CD4-positive, alpha-beta T cell treated with Interleukin-6 at 100 ng/mL for 8 hours (primary cell): ENCODE measurements around the gene KRT17.
"Not testable (repeated sequence)": the region's sequence is repeated elsewhere in the genome, so short reads cannot be mapped to it uniquely, and the experiment has no call there.

Experiments
- DNase-seq: peaks from one replicate; pipeline ENCODE4 v3.0.0-alpha.2; 2020; ENCODE audit warnings: mixed read lengths, low spot score

KRT17 gene

DNA sequence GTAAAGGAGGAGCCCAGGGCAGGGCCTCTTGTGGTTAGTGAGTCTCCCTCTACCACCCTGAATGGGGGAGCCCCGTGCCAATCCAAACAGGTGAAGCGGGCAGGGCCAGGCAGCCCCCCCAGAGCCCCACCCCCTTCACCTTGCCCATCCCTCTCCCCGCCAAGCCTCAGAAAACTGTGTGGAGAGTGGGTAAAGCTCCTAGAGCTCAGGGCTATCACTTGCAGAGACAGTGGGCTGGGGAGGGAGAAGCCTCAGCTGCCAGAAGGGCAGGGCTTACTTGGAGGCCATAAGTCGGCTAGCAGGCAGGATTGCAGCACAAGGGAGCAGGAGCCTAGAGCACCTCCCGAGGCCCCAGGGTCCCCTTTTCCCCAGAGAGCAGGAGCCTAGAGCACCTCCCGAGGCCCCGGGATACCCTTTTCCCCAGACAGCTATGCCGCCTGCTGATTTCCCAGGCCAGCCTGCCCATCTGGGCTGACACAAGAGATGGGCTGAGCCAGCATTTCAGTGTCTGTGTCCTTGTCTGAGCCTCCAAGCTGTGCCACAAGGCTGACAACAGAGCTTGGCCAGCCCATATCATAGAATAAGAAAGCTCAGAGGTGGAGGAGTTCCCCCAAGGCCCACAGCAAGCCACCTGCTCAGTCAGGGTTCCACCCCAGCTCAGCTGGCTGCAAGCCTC lies 30.9 kb downstream of the KRT17 start:
- DNase-seq, result no peak

DNA sequence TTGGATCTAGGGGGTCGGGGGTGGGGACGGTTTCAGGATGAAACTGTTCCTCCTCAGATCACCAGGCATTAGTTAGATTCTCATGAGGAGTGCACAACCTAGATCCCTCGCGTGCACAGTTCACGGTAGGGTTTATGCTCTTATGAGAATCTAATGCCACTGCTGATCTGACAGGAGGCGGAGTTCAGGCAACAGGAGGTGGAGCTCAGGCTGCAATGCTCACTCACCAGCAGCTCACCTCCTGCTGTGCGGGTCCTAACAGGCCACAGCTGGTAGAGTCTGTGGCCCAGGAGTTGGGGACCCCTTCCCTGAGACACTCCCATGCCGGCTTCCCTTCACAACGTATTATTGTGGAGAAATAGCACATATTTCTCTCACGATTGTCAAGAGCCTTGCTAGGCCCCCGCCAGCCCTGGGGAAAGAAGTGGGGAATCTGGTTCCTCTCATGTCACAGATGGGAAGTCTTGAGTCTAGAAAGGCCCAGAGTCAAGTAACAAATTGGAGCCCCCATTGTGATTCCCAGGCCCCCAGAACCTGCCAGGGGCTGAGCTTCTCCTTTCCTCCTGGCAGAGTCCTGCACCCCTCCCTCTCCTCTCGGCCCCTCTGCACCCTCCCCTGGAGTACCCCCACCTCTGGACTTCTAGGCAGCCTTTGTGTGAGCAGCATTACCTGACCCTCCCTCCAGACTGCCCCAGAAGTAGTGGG lies 31.6 kb downstream of the KRT17 start:
- no peak for DNase-seq

DNA sequence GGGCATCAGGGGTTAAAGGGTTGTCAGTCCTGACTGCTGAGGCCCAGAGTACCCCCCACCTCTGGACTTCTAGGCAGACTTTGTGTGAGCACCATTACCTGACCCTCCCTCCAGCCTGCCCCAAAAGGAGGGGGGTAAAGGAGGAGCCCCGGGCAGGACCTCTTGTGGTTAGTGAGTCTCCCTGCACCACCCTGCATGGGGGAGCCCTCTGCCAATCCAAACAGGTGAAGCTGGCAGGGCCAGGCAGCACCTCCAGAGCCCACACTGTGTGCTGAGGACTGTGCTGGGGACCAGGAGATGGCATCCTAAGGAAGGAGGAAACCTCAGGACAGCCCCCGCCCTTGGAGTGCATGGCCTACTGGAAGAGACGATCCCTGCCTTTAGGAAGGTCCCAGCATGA lies 35.1 kb downstream of the KRT17 start:
- no peak for DNase-seq

DNA sequence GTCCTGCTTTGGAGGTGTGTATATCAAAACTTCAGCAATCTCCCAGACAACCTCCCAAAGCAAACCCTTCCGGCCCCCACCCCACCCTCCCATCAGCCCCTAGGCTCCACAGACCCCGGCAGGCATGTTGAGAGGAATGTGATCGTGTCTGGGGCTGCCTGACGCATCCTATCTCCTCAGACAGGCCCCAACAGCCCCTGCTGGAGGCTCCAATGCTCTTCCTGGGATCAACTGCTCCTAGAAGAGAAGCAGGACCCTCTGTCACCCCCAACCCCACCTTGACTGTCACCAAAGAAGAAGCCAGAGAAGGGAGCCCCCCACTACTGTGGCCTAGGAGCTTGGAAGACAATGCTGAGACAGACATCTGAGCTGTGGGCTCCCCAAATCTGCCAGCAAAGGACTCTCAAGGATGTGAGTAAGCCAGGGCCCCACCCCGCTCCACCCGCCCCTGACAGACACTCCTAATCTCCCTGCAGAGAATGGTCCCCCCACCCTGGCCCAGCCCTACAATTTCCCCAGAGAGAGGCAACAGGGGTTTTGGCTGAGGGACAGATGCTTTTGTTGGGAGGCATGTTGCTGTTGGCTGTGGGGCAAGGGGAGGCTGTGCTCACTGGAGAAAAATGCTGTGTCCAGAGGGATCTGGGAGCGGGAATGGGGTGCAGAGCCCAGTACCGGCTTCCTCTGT lies 36.1 kb downstream of the KRT17 start:
- DNase-seq, result no peak

DNA sequence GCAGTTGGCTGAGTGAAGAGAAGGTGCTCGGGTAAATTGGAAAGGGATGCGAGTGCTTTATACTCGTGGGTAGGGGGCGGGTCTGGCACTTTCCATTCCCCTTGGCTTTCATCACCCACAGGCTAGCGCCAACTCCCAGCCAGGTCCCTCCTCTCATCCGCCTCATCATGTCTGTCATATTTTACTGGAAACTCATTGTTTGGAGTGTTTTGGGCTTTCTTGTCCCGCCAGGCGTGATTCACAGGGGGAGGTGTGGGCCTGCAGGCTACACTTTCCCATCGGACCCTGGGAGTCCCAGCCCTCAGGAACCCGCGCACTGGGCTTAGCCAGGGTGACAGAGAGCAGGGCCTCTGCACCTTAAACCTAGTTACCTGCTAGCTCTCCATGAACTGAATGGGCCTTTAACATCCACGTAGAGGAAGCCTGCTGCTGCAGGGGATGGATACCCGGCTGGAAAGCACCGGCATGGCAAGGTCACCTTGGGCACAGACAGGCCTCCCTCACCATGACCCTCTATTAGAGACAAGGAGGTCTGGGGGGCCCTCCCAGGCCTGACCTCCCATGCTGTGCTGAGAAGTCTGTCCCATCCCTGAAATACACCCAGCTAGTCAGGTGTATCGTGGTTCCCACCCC lies 37.4 kb downstream of the KRT17 start, which contains the start of gene KRT14:
TSS of gene KRT14 (minus strand) at position 33 of the 633 bp plus-strand sequence. CDS start 61 bp downstream, outside the sequence.
- no peak for DNase-seq

DNA sequence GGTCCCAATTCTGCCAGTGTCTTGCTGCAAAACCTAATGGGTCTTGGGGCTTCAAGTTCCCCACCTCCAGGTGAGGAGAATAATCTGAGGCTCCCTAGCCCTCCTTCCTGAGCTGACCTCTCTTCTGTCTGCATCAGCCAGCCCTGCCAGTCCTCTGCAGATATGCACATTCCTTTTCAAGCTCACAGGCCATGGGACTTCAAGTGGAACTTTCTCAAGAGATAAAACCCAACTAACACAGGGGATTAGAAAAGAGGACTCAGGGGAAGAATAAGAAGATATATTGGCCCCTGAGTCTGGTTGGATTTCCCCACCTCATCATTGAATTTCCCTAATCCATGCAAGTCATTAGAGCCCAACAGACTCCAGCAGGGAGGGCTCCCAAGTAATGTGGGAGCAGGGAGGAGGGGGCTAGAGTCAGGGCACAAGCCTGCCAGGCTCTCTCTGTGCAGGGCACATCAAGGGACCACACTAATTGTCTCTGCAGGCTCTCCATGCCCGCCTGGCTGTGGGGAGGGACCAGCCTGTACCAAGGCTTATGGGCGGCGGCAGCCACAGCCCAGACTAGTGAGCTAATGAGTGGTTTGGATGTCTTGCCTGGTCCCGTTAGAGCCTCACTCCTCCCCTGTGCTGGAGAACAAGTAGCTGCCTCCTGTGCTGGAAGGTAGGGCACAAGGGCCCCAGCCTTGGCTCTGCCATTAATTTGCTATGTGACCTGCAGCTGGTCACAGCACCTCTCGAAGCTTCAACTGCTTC lies 38.9 kb downstream of the KRT17 start:
- DNase-seq, result no peak

DNA sequence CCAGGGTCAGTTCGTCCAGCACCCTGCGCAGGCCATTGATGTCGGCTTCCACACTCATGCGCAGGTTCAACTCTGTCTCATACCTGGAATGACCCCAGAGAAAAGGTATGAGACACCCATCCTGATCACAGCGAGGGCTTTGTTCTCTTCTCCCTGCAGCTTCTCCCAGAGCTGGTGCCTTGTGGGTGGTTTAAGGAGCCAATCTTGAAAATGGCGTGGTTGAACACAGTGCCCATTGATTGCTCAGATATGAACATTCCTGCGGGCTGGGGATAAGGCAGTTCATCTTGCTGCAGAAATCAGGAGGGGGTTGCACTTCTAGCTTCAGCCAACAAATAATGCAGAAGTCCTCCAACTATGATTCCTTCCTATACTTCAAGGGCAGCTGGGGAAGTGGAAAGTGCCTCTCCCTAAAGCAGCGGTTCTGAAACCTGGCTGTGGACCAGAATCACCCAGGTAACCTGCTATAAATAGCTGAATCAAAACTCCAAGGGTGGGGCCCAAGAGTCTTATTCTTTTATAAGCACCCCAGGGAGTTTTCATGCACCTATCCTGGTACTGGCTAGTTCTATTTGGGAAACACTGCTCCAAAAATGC lies 39.9 kb downstream of the KRT17 start:
- DNase-seq, result not testable (repeated sequence)

DNA sequence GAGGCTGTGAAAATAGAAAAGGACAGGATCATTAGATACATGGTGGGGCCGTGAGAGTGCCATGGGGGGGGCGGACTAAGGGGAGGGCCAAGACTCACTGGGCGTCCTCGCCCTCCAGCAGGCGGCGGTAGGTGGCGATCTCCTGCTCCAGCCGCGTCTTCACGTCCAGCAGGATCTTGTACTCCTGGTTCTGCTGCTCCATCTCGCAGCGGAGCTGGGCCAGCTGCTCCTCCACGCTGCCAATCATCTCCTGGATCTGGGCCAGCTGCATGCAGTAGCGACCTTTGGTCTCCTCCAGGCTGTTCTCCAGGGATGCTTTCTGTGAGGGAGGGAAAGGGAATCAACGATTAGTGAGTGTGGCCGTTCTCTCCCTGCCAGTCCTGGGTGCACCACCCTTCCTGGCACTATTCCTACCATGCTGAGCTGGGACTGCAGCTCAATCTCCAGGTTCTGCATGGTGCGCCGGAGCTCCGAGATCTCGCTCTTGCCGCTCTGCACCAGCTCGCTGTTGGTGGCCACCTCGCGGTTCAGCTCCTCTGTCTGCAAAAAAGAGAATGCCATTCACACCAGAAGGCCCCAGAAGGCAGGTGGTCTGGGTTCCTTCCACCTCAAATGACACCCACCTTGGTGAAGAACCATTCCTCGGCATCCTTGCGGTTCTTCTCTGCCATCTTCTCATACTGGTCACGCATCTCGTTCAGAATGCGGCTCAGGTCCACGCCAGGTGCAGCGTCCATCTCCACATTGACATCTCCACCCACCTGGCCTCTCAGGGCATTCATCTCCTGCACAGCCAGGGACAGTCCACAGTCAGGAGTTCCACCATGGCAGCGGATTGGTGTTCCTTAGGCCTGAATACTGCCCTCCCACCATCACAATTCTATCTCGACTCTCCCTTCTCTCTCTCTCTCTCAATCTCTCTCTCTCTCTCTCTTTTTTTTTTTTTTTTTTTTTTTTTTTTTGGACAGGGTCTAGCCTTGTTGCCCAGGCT lies 40.9 kb downstream of the KRT17 start:
- DNase-seq, result no peak

DNA sequence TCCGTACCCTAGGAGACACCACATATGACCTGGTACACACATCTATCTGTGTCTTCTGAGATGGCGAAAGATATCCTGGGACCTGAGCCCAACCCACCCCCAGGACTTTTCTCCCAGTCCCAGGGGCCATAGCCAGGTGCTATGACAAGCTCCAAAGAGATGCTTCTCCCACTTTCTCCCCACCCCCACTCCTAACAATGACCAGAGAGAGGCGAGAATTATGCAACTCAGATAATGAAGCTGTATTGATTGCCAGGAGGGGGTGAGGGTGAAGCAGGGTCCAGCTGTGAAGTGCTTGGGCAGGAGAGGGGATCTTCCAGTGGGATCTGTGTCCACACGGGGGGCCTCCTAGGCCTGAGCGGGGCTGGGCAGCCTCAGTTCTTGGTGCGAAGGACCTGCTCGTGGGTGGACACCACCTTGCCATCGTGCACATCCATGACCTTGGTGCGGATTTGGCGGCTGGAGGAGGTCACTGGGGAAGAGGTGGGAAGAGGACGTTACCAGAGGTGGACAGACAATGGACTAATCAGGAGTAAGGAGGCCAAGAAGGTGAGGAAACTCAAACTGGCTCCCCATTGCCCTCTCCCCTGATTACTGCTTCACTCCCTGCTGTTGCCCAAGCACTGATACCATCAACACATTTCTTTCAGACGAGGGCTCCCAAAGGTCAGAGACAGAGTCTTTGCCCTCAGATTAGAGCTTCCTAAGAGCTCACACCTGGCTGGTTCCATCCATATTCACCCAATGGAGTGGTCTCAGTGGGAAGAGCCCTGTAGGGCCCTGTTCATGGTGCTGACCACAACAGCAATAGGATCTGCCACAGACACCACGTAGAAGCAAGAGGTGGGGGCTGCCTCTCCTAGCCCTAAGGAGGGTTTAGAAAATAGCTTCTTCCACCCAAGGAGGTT lies 42.1 kb downstream of the KRT17 start:
- not testable (repeated sequence) for DNase-seq

DNA sequence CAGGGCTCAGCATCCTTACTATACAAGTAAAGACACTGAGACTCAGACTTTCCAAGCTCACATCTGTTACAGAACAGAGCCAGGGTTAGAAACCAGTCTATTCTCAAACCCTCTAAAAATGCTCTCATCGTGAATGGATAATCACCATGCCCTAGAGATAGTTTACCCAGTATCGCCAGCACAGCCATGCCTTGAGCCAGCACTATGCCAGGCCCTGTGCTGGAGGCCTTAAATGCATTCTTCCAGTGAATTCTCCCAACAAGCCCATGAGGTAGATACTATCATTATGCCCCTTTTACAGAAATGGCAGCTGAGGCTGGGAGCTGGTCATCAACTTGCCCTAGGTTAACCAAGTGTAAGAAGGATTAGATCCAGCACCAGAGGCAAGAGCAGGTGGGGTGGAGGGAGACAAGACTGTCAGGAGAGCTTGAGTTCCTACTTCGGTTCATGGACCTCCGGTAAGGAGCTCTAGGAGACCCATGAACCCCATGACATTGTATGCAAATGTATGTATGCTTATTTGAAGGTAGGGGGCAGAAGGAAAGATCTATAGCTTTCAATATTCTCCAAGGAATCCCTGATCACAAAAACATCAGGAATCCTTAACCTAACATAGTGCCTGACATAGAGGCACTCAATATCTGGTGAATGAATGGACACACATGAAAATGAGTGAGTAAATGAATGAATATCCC lies 42.9 kb downstream of the KRT17 start:
- DNase-seq, result no peak

DNA sequence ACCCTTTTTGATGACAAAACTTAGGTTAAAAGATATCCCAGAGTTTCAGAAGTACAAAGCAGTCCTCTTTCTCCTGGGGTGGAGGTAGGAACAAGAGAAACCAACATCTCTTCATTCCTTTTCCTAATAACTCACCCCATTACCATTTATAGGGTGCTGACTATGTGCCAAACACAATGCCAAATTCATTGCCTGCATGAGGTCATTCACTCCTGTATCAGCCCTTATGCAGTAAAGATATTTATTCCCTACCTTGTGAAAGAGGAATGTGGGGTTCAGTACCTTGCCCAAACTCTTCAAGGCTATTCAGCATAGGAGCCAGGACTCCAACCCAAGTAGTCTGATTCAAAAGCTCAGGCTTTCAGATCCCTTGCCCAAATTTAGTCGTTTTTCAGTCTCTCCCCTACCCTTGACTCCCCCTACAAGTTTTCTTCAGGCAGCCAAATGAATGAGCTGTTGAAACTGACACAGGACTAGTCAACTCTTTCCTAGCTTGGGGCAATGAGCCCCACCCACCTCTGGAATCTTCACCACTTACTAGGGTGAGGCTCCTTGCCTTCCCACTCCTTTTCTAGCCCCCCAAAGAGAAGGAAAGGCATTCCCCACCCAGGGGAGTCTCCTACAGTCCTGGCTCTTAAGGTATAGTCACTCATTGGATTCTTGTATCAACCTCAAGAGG lies 43.5 kb downstream of the KRT17 start:
- no peak for DNase-seq

DNA sequence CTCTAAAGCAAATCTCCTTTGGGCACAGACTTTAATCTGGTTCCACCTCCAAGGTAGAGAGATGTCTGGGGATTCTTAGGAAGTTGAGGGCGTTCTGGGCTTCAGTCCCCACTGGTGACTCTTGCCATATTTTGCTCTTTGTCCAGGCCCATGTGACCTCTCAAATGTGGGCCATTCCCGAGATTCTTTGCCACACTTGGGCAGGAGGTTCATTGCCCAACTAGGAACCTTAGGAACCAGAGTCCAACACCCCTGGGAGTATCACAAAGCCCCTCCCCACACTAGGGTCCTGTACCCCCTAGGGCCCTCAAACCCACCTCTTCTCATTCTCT lies 44.2 kb downstream of the KRT17 start:
- no peak for DNase-seq

DNA sequence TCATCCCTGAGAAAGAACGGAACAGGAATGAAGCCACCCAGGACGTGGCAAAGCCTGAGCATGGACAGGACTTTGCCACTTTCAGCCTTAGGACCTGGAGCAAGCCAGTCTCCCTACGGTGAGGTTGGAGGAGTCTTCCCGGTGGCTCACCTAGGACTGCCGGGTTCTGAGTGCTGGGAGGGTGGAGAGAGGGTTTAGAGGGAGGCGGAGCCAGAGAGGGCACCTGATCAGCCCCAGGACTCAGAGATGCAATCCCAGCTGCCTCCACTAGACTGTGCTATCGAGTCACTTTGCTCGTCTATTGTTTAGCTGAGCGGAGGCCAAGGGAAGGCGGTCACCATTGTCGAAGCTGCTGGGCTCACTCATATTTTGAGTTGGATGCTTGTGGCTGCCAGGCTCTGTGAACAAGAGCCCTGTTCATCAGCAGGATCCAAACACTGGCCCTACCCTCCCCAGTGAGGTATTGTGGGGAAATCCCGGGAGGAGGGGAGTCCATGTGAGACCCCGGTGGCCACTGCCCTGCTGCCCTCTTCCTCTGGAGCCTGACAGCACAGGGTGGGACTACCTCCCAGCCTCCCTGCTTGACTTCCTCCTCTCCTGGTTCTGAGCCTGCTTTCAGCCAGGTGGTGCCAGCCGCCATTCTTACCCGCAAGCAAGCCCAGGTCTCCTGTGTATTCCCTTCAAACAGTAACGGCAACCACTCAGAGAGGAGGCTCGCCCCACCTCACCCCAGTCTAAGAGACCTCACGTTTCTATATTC lies 44.7 kb downstream of the KRT17 start:
- peak; percentile 33 for DNase-seq

DNA sequence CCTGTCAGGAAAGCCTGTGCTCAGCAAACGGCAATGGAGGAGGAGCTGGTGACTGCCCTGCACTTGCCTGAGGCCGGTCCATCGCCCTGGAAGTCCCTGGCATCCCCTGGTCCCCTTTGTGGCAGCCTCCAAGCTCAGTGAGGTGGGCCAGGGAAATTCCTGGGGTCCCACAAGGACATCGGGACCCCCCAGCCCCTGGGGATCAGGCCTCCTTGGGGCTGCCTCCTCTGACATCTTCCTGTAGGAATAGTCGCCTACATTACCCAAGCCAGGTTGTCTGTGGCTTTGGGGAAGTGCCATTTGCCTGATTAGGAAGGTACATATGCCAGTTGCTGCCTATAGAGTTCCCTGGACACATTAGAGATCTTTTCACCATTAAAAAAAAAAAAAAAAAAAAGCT lies 45.4 kb downstream of the KRT17 start:
- DNase-seq, result no peak

DNA sequence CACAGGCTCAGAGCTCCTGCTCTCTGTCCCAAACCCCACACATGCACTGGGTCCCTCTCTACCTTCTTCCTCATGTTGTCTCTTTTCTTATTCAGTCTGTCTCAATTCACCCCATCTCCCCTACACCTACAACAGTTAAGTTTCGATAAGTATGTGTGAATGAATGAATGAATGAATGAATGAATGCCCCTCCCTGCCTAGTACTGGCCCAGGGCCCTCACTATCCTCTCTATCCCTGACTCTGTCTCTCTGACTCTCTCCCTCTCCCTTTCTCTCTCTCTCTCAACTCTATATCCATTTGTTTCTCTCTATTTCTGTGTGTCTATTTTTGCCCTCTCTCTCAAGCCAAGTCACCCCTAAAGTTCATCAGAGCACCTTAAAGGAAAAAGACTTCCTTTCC lies 45.8 kb downstream of the KRT17 start:
- DNase-seq, result no peak

DNA sequence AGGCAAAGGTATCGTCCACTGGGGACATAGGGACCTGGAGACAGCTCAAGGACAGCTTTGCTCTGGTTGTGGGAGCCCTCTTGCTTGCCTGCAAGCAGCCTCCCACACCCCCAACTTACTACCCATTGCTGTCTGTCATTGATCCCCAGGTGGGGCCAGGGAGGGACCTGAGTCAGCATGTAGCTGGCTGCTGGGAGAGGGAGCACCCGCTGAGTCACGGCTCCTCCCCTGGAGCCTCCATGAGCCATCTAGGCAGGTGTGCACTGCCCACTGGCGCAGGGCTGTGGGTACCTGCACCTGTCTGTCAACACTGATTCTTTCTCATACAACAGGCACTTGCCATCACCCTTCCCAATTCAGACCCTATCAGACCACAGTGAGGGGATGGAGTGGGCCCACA lies 47.6 kb downstream of the KRT17 start:
- not testable (repeated sequence) for DNase-seq

DNA sequence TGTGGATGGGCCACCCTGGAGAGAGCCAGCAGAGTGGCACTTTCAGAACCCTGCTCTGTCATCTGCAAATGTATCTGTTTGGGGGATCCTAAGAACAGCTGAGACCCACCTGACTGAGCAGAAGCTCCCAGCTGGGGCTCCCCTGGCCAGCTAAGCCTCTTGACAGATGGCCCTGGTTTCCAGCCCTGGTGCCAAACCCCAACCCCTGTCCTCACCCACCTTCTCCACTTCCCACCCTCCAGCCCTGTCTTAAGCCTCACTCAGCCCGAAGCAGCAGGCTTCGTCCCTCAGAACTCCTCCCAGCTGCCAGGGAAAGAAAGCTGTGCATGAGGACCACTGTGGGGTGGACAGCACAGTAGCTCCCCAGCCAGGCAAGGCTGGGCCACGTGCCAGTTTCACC lies 49.0 kb downstream of the KRT17 start:
- DNase-seq, result no peak
